MM.1S (cell line): ENCODE results near the gene PTPRO.

ENCODE experiments used
- DNase-seq: peaks from one replicate; pipeline ENCODE4 v3.0.0-alpha.2; 2015
- H2AFZ ChIP-seq: fragments of 300-600 bp; sonication (generic); 2 replicates; pipeline ENCODE4 v1.6.0; 2016; ENCODE audit warnings: antibody characterized with exemption, low read length
- H3F3A ChIP-seq: fragments of 300-600 bp; sonication (generic); 2 replicates; pipeline ENCODE4 v1.6.1; 2016; ENCODE audit warnings: mild to moderate bottlenecking, antibody characterized with exemption, low read length, moderate library complexity, mixed read lengths; ENCODE audit not compliant: insufficient read depth
- H3K27ac ChIP-seq: fragments of 300-600 bp; sonication (generic); 2 replicates; pipeline ENCODE4 v1.5.1; 2016; ENCODE audit warnings: mild to moderate bottlenecking, low read length
- H3K27me3 ChIP-seq: fragments of 300-600 bp; sonication (generic); replicated peaks from 2 replicates; pipeline ENCODE4 v1.6.0; 2016; ENCODE audit warnings: low read length; ENCODE audit not compliant: insufficient read depth
- H3K36me3 ChIP-seq: fragments of 300-600 bp; sonication (generic); replicated peaks from 2 replicates; pipeline ENCODE4 v1.6.1; 2016; ENCODE audit warnings: mild to moderate bottlenecking, low read length, mixed read lengths; ENCODE audit not compliant: insufficient read depth
- H3K4me1 ChIP-seq: fragments of 300-600 bp; sonication (generic); 2 replicates; pipeline ENCODE4 v1.6.1; 2016; ENCODE audit warnings: low read length, mixed read lengths
- H3K4me2 ChIP-seq: fragments of 300-600 bp; sonication (generic); 2 replicates; pipeline ENCODE4 v1.6.0; 2016; ENCODE audit warnings: low read depth, low read length
- H3K4me3 ChIP-seq: fragments of 300-600 bp; sonication (generic); 2 replicates; pipeline ENCODE4 v1.5.1; 2016; ENCODE audit warnings: low read length, mixed read lengths
- H3K79me2 ChIP-seq: fragments of 300-600 bp; sonication (generic); 2 replicates; pipeline ENCODE4 v1.6.1; 2016; ENCODE audit warnings: mixed run types, low read length, mixed read lengths
- H3K9ac ChIP-seq: fragments of 300-600 bp; sonication (generic); 2 replicates; pipeline ENCODE4 v1.6.1; 2016; ENCODE audit warnings: low read length, mixed read lengths
- H3K9me2 ChIP-seq: fragments of 300-600 bp; sonication (generic); replicated peaks from 2 replicates; pipeline ENCODE4 v1.6.1; 2016; ENCODE audit warnings: mild to moderate bottlenecking, low read length, mixed read lengths; ENCODE audit not compliant: insufficient read depth
- H3K9me3 ChIP-seq: fragments of 300-600 bp; sonication (generic); replicated peaks from 2 replicates; pipeline ENCODE4 v1.6.1; 2016; ENCODE audit warnings: mild to moderate bottlenecking, low read length, mixed read lengths; ENCODE audit not compliant: insufficient read depth
- H4K20me1 ChIP-seq: fragments of 300-600 bp; sonication (generic); 2 replicates; pipeline ENCODE4 v1.6.1; 2016; ENCODE audit warnings: mild to moderate bottlenecking, low read length, moderate library complexity, mixed read lengths; ENCODE audit not compliant: insufficient read depth
- EZH2 ChIP-seq: fragments of 300-600 bp; sonication (generic); optimal IDR thresholded peaks from 2 replicates; pipeline ENCODE3; 2017; ENCODE audit warnings: low read depth, mild to moderate bottlenecking, antibody characterized with exemption, low read length, mixed read lengths
- EZH2phosphoT487 ChIP-seq: fragments of 300-600 bp; sonication (generic); IDR thresholded peaks from 2 replicates; pipeline ENCODE4 v1.6.1; 2018; ENCODE audit warnings: antibody characterized with exemption, low read length
- TF ChIP-seq, protein P1 (sequence below): fragments of 300-600 bp; sonication (generic); IDR thresholded peaks from 2 replicates; pipeline ENCODE4 v1.5.1; 2016; ENCODE audit warnings: antibody characterized with exemption, low read length, mixed read lengths

PTPRO gene

DNA sequence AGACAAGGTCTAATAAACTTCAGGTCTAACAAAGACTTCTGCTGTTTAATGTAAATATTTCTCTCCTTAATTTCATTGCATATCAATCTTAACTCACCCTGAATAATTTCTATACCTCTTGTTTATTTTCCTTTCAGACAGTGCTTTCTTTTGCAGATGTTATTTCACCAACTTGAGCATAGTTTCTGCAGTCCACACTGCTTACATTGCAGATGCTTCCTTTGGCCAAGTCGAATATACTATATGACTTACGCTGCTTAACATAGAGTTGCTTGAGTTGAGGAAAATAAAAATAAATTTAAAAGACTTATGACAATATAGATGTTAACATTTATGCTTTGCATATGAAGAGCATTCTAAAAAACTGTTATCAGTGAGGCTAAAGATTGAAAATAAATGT, 217.7 kb downstream of the PTPRO start:
- Histone ChIP-seq H3K9me2 (no peaks in the 10 kb centered on the region), H3K79me2 (no peaks in the 10 kb centered on the region), H3K9me3 (no peaks in the 10 kb centered on the region), H3K4me3 (no peak overlapping the region), H3K36me3 (no peaks in the 10 kb centered on the region), H3K4me1 (peaks cover 4% of the 10 kb centered on the region; the same call in 1 of the 2 replicates), H2AFZ (no peak overlapping the region), H3K4me2 (no peak overlapping the region), H3K27me3 (no peaks in the 10 kb centered on the region), H3K9ac (no peak overlapping the region), H4K20me1 (no peaks in the 10 kb centered on the region), H3K27ac (no peak overlapping the region), H3F3A (no peaks in the 10 kb centered on the region)
- TF ChIP-seq, protein P1, sequence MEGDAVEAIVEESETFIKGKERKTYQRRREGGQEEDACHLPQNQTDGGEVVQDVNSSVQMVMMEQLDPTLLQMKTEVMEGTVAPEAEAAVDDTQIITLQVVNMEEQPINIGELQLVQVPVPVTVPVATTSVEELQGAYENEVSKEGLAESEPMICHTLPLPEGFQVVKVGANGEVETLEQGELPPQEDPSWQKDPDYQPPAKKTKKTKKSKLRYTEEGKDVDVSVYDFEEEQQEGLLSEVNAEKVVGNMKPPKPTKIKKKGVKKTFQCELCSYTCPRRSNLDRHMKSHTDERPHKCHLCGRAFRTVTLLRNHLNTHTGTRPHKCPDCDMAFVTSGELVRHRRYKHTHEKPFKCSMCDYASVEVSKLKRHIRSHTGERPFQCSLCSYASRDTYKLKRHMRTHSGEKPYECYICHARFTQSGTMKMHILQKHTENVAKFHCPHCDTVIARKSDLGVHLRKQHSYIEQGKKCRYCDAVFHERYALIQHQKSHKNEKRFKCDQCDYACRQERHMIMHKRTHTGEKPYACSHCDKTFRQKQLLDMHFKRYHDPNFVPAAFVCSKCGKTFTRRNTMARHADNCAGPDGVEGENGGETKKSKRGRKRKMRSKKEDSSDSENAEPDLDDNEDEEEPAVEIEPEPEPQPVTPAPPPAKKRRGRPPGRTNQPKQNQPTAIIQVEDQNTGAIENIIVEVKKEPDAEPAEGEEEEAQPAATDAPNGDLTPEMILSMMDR, result no peak
- no peak for TF ChIP-seq EZH2phosphoT487
- TF ChIP-seq EZH2, result no peak
- DNase-seq, result no peak

DNA sequence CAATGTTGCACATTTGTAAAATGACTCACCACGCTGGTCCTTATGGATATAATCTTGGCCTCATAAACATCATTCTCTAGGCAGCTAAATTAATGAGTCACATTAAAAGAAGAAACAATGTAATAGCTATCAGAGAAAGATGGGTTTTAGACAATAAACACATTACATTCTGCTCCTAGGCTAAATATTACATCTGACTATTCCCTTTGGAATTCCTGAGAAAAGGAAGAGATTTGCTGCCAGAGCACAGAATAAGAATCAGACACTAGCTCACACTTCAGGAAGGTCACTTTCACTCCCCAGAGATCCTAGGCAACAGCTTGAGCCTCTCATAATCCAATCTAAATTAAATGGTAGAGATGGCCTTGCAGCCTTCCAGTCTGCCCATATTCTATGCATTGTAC, 218.2 kb downstream of the PTPRO start:
- Histone ChIP-seq H3K9me3 (no peaks in the 10 kb centered on the region), H3K36me3 (no peaks in the 10 kb centered on the region), H3K4me2 (no peak overlapping the region), H2AFZ (no peak overlapping the region), H3F3A (no peaks in the 10 kb centered on the region), H4K20me1 (no peaks in the 10 kb centered on the region), H3K27ac (no peak overlapping the region), H3K4me3 (no peak overlapping the region), H3K79me2 (no peaks in the 10 kb centered on the region), H3K4me1 (peaks cover 5% of the 10 kb centered on the region; the same call in 1 of the 2 replicates), H3K9me2 (no peaks in the 10 kb centered on the region), H3K27me3 (no peaks in the 10 kb centered on the region), H3K9ac (no peak overlapping the region)
- TF ChIP-seq EZH2phosphoT487 (no peak), EZH2 (no peak)
- TF ChIP-seq, protein P1, result no peak
- no peak for DNase-seq

GRCh38 chr12:15541996-15542631, 219.8 kb downstream of the PTPRO start:
- no peak overlapping the region for H2AFZ ChIP-seq
- H3K27me3 ChIP-seq, result no peaks in the 10 kb centered on the region
- peaks cover 9% of the 10 kb centered on the region; the same call in 1 of the 2 replicates for H3F3A ChIP-seq
- TF ChIP-seq EZH2 (no peak), EZH2phosphoT487 (no peak)
- TF ChIP-seq, protein P1, result no peak
- no peak for DNase-seq
- no peaks in the 10 kb centered on the region for H4K20me1 ChIP-seq
- no peaks in the 10 kb centered on the region for H3K9me2 ChIP-seq
- no peaks in the 10 kb centered on the region for H3K36me3 ChIP-seq
- no peaks in the 10 kb centered on the region for H3K9me3 ChIP-seq
- no peak overlapping the region for H3K4me2 ChIP-seq
- no peak overlapping the region for H3K4me3 ChIP-seq
- H3K9ac ChIP-seq, result no peak overlapping the region
- no peak overlapping the region for H3K27ac ChIP-seq
- no peaks in the 10 kb centered on the region for H3K79me2 ChIP-seq
- peaks cover 16% of the 10 kb centered on the region; the same call in 1 of the 2 replicates for H3K4me1 ChIP-seq
